ENCODE measurements around the gene RTTN.

The RTTN gene

GRCh38 chr18:70182548-70182947 is 22.9 kb downstream of the RTTN start:
- Mint-ChIP-seq H3K27me3 (no peaks in the 10 kb centered on the region), H3K4me1 (peaks cover 20% of the 10 kb centered on the region), H3K4me3 (no peak overlapping the region), H3K9me3 (no peaks in the 10 kb centered on the region), H3K27ac (no peak overlapping the region)
- ATAC-seq (no peak), DNase-seq (no peak)

GRCh38 chr18:70181725-70182124 is 23.8 kb downstream of the RTTN start:
- H3K4me3 Mint-ChIP-seq: no peak overlapping the region
- peaks cover 20% of the 10 kb centered on the region for H3K4me1 Mint-ChIP-seq
- H3K9me3 Mint-ChIP-seq: no peaks in the 10 kb centered on the region
- DNase-seq (no peak), ATAC-seq (no peak)
- no peak overlapping the region for H3K27ac Mint-ChIP-seq
- no peaks in the 10 kb centered on the region for H3K27me3 Mint-ChIP-seq

GRCh38 chr18:70181015-70181414 is 24.5 kb downstream of the RTTN start:
- no peak overlapping the region for H3K27ac Mint-ChIP-seq
- DNase-seq (no peak), ATAC-seq (no peak)
- no peak overlapping the region for H3K4me3 Mint-ChIP-seq
- H3K4me1 Mint-ChIP-seq: peaks cover 18% of the 10 kb centered on the region
- H3K9me3 Mint-ChIP-seq: no peaks in the 10 kb centered on the region
- no peaks in the 10 kb centered on the region for H3K27me3 Mint-ChIP-seq

GRCh38 chr18:70176537-70176936 is 28.9 kb downstream of the RTTN start:
- H3K4me3 Mint-ChIP-seq: no peak overlapping the region
- no peaks in the 10 kb centered on the region for H3K27me3 Mint-ChIP-seq
- H3K4me1 Mint-ChIP-seq: no peaks in the 10 kb centered on the region
- ATAC-seq (no peak), DNase-seq (no peak)
- no peak overlapping the region for H3K27ac Mint-ChIP-seq
- H3K9me3 Mint-ChIP-seq: no peaks in the 10 kb centered on the region

- DNase-seq (no peak), ATAC-seq (no peak)
- H3K4me1 Mint-ChIP-seq: no peaks in the 10 kb centered on the region
- H3K27ac Mint-ChIP-seq: no peak overlapping the region
- no peaks in the 10 kb centered on the region for H3K9me3 Mint-ChIP-seq
- no peak overlapping the region for H3K4me3 Mint-ChIP-seq
- H3K27me3 Mint-ChIP-seq: no peaks in the 10 kb centered on the region
Measured at GRCh38 chr18:70175216-70175615, 30.3 kb downstream of the RTTN start.

- DNase-seq: no peak
- ATAC-seq: no peak
- Mint-ChIP-seq H3K4me1 (no peaks in the 10 kb centered on the region), H3K27ac (no peak overlapping the region), H3K27me3 (no peaks in the 10 kb centered on the region), H3K4me3 (no peak overlapping the region), H3K9me3 (no peaks in the 10 kb centered on the region)
Measured at GRCh38 chr18:70172225-70172624, 33.3 kb downstream of the RTTN start.

- H3K4me1 Mint-ChIP-seq: no peaks in the 10 kb centered on the region
Measured at GRCh38 chr18:70169747-70170146, 35.7 kb downstream of the RTTN start.

GRCh38 chr18:70166668-70167067 is 38.8 kb downstream of the RTTN start:
- H3K4me1 Mint-ChIP-seq: no peaks in the 10 kb centered on the region
- no peak overlapping the region for H3K4me3 Mint-ChIP-seq
- no peaks in the 10 kb centered on the region for H3K27me3 Mint-ChIP-seq
- DNase-seq: no peak
- H3K27ac Mint-ChIP-seq: no peak overlapping the region
- no peaks in the 10 kb centered on the region for H3K9me3 Mint-ChIP-seq
- ATAC-seq: no peak

More at GRCh38 chr18:70169747-70170146, 35.7 kb downstream of the RTTN start:
- no peak overlapping the region for H3K4me3 Mint-ChIP-seq
- no peaks in the 10 kb centered on the region for H3K27me3 Mint-ChIP-seq
- no peak for ATAC-seq
- no peak overlapping the region for H3K27ac Mint-ChIP-seq
- no peaks in the 10 kb centered on the region for H3K9me3 Mint-ChIP-seq
- DNase-seq: no peak

- H3K4me1 Mint-ChIP-seq: peaks cover 6% of the 10 kb centered on the region
- peaks cover 0 to 2% of the 10 kb centered on the region in 2 donors for H3K9me3 Mint-ChIP-seq
- H3K27ac Mint-ChIP-seq: no peak overlapping the region
- ATAC-seq (no peak), DNase-seq (no peak)
- H3K27me3 Mint-ChIP-seq: no peaks in the 10 kb centered on the region
- H3K4me3 Mint-ChIP-seq: no peak overlapping the region
Measured at GRCh38 chr18:70165936-70166335, 39.6 kb downstream of the RTTN start.

- DNase-seq (no peak), ATAC-seq (no peak)
- no peaks in the 10 kb centered on the region for H3K27me3 Mint-ChIP-seq
- peaks cover 26% of the 10 kb centered on the region for H3K4me1 Mint-ChIP-seq
- H3K27ac Mint-ChIP-seq: no peak overlapping the region
- H3K9me3 Mint-ChIP-seq: peaks cover 0 to 7% of the 10 kb centered on the region in 2 donors
- H3K4me3 Mint-ChIP-seq: no peak overlapping the region
Measured at GRCh38 chr18:70160073-70160678, 45.3 kb downstream of the RTTN start.

- no peak overlapping the region for H3K4me3 Mint-ChIP-seq
- ATAC-seq: no peak
- H3K4me1 Mint-ChIP-seq: peaks cover 34% of the 10 kb centered on the region
- H3K27me3 Mint-ChIP-seq: no peaks in the 10 kb centered on the region
- H3K27ac Mint-ChIP-seq: no peak overlapping the region
- no peak for DNase-seq
- peaks cover 0 to 7% of the 10 kb centered on the region in 2 donors for H3K9me3 Mint-ChIP-seq
Measured at GRCh38 chr18:70158992-70159717, 46.3 kb downstream of the RTTN start.

GRCh38 chr18:70156886-70157285 is 48.6 kb downstream of the RTTN start:
- ATAC-seq (no peak), DNase-seq (no peak)
- no peak overlapping the region for H3K4me3 Mint-ChIP-seq
- H3K27ac Mint-ChIP-seq: no peak overlapping the region
- peaks cover 34% of the 10 kb centered on the region for H3K4me1 Mint-ChIP-seq
- H3K27me3 Mint-ChIP-seq: no peaks in the 10 kb centered on the region
- peaks cover 0 to 7% of the 10 kb centered on the region in 2 donors for H3K9me3 Mint-ChIP-seq

- peak; percentile 28 for ATAC-seq
- DNase-seq: no peak
- H3K27me3 Mint-ChIP-seq: no peaks in the 10 kb centered on the region
- no peak overlapping the region for H3K4me3 Mint-ChIP-seq
- H3K4me1 Mint-ChIP-seq: peaks cover 17% of the 10 kb centered on the region
- no peak overlapping the region for H3K27ac Mint-ChIP-seq
- no peaks in the 10 kb centered on the region for H3K9me3 Mint-ChIP-seq
Measured at GRCh38 chr18:70154591-70155194, 50.8 kb downstream of the RTTN start.

- Mint-ChIP-seq H3K4me1 (peaks cover 10% of the 10 kb centered on the region), H3K9me3 (no peaks in the 10 kb centered on the region), H3K27ac (no peak overlapping the region), H3K27me3 (no peaks in the 10 kb centered on the region), H3K4me3 (no peak overlapping the region)
- DNase-seq (no peak), ATAC-seq (no peak)
Measured at GRCh38 chr18:70151614-70152013, 53.9 kb downstream of the RTTN start.

- DNase-seq (no peak), ATAC-seq (no peak)
- H3K27ac Mint-ChIP-seq: peak overlapping the region in 1 of 2 donors; percentile 53
- H3K4me1 Mint-ChIP-seq: peaks cover 4% of the 10 kb centered on the region
- no peaks in the 10 kb centered on the region for H3K27me3 Mint-ChIP-seq
- no peaks in the 10 kb centered on the region for H3K9me3 Mint-ChIP-seq
- H3K4me3 Mint-ChIP-seq: no peak overlapping the region
Measured at GRCh38 chr18:70149616-70150301, 55.7 kb downstream of the RTTN start.

- no peaks in the 10 kb centered on the region for H3K9me3 Mint-ChIP-seq
- DNase-seq (no peak), ATAC-seq (no peak)
- no peaks in the 10 kb centered on the region for H3K4me1 Mint-ChIP-seq
- no peak overlapping the region for H3K4me3 Mint-ChIP-seq
- H3K27me3 Mint-ChIP-seq: no peaks in the 10 kb centered on the region
- no peak overlapping the region for H3K27ac Mint-ChIP-seq
Measured at GRCh38 chr18:70149156-70149555, 56.3 kb downstream of the RTTN start.

All from stimulated activated naive CD8-positive, alpha-beta T cell treated with anti-CD3 and anti-CD28 coated beads, Interleukin-15, amount 100 ng/mL, for 72 hours (primary cell).